ENCODE data around the gene PDE7B.
A peak's percentile ranks its signal among the peaks of the same experiment; 100 is the strongest.

GRCh38 chr6:136208783-136209182 is 357.3 kb downstream of the PDE7B start:
- TF ChIP-seq CTCF (conservative IDR thresholded peaks at IDR 0.05; ENCODE audit: low read depth, low read length) (peak; percentile 38; the same call in 1 of the 2 replicates), EZH2 (IDR thresholded peaks at IDR 0.05; ENCODE audit: low read length, unreplicated experiment) (no peak), EZH2phosphoT487 (IDR thresholded peaks at IDR 0.05; ENCODE audit: borderline replicate concordance, low read length) (no peak)
